Measurements from ENCODE around the gene HTR1D. TPM values are rescaled to one million over a fixed set of nuclear protein-coding genes. Genes with fewer than 3 reads are reported as not detected.

Gene HTR1D
- total RNA-seq, 1 experiment from 2014 or later: 3.5 TPM

DNA sequence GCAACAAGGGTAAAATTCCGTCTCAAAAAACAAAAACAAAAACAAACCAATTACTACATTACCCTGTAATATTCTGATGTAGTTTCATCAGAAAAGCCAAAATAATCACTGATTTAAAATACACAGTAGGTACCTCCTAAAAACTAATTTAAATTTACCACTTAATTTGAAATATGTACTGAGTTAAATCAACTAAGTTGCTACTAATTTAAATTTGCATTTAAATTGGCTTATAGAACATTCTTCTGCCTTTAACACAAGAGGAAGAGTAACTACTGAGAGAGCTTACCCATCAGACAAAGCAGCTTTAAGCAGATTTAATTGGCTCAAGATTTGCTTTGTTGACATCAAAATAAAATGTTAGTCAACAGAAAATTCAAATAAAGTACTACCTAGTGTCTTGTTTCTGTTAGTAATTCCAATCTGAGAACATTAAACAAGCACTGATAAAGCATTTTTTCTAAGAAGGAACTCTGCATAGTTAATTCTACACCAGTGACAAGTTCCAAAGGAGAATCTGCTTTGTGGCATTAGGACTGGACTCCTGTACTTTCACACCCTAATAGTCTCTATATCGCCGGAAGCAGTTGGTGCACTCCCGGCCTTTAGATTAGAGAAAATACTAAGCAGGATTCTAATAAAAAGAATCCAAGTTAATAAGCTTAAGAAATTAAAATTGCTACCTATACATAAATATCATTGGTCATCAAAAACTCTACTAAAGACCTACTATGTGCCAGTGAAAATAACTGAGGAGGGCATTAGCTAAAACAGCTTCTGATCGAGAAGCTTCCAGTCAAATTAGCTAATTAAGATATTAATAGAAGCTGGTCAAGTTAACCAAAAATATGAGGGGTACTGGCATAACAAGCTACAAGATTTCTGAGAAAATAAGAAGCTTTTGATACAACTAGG is 57.1 kb downstream of the HTR1D start:
- intact Hi-C loops (cut with micrococcal nuclease): no loop called here
- H3K9me2 ChIP-seq (ENCODE audit: insufficient read depth): no peaks in the 10 kb centered on the region
- H3K36me3 ChIP-seq (ENCODE audit: control insufficient read depth in 1 of 2, insufficient read depth in 2 of 2, low read length in 2 of 2): no peaks in the 10 kb centered on the region
- no TSS peak for BruUV-seq (replicated peaks)
- DNase-seq (ENCODE audit: low read depth, low spot score) (no peak), ATAC-seq (no peak)
- no peaks in the 10 kb centered on the region for H4K20me1 ChIP-seq (ENCODE audit: insufficient read depth)
- ChIA-PET POLR2A (interaction anchor here (1.0 to 1.4 kb wide), 2 partner anchors 8 to 10 kb away, joined by 3 to 5 read pairs; partner anchors contain the start of gene LUZP1), RAD21 (ENCODE audit: low non-redundant PET in 1 of 2, low total read pairs in 2 of 2, uncharacterized antibody in 2 of 2, unreplicated experiment in 2 of 2) (no interaction called here), CTCF (interaction anchor here (0.6 to 1.0 kb wide), 2 partner anchors 13 to 24 kb away, joined by 3 read pairs; no protein-coding TSS in a partner anchor)
- no peak overlapping the region for H2AFZ ChIP-seq (ENCODE audit: low read depth, low read length, poor library complexity, severe bottlenecking)
- no peak overlapping the region for H3K9ac ChIP-seq (ENCODE audit: low read length)
- TF ChIP-seq JUND (IDR thresholded peaks at IDR 0.05) (no peak), RAD21 (IDR thresholded peaks at IDR 0.05; ENCODE audit: low read depth) (no peak), ZNF274 (IDR thresholded peaks at IDR 0.05; ENCODE audit: low read depth, low read length) (no peak)
- TF ChIP-seq, protein P1, sequence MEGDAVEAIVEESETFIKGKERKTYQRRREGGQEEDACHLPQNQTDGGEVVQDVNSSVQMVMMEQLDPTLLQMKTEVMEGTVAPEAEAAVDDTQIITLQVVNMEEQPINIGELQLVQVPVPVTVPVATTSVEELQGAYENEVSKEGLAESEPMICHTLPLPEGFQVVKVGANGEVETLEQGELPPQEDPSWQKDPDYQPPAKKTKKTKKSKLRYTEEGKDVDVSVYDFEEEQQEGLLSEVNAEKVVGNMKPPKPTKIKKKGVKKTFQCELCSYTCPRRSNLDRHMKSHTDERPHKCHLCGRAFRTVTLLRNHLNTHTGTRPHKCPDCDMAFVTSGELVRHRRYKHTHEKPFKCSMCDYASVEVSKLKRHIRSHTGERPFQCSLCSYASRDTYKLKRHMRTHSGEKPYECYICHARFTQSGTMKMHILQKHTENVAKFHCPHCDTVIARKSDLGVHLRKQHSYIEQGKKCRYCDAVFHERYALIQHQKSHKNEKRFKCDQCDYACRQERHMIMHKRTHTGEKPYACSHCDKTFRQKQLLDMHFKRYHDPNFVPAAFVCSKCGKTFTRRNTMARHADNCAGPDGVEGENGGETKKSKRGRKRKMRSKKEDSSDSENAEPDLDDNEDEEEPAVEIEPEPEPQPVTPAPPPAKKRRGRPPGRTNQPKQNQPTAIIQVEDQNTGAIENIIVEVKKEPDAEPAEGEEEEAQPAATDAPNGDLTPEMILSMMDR (IDR thresholded peaks at IDR 0.05 in 2 of 3, conservative IDR thresholded peaks at IDR 0.05 in 1 of 3; ENCODE audit: borderline replicate concordance in 1 of 3, insufficient read depth in 1 of 3, low read depth in 2 of 3, low read length in 2 of 3): no peak
- TF ChIP-seq, protein P2, sequence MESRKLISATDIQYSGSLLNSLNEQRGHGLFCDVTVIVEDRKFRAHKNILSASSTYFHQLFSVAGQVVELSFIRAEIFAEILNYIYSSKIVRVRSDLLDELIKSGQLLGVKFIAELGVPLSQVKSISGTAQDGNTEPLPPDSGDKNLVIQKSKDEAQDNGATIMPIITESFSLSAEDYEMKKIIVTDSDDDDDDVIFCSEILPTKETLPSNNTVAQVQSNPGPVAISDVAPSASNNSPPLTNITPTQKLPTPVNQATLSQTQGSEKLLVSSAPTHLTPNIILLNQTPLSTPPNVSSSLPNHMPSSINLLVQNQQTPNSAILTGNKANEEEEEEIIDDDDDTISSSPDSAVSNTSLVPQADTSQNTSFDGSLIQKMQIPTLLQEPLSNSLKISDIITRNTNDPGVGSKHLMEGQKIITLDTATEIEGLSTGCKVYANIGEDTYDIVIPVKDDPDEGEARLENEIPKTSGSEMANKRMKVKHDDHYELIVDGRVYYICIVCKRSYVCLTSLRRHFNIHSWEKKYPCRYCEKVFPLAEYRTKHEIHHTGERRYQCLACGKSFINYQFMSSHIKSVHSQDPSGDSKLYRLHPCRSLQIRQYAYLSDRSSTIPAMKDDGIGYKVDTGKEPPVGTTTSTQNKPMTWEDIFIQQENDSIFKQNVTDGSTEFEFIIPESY (IDR thresholded peaks at IDR 0.05; ENCODE audit: extremely low read depth, insufficient replicate concordance, low read length): no peak
- no peak overlapping the region for H3K27ac ChIP-seq (ENCODE audit: low read depth, low read length)
- H3K79me2 ChIP-seq (ENCODE audit: insufficient read depth, low read length): peaks cover 94% of the 10 kb centered on the region
- no peaks in the 10 kb centered on the region for H3K9me3 ChIP-seq (ENCODE audit: control insufficient read depth in 1 of 2, insufficient read depth in 1 of 2, low read depth in 1 of 2, low read length in 2 of 2)
- peaks cover 0 to 6% of the 10 kb centered on the region in 2 experiments; a peak in 1 of 4 replicates for H3K4me1 ChIP-seq (ENCODE audit: control insufficient read depth in 1 of 2, insufficient read depth in 2 of 2, low read length in 2 of 2)
- H3K4me2 ChIP-seq (ENCODE audit: low read length): no peak overlapping the region
- H3K27me3 ChIP-seq (ENCODE audit: insufficient read depth, low read length): no peaks in the 10 kb centered on the region
- no peak overlapping the region for H3K4me3 ChIP-seq (replicated peaks in 1 of 2; ENCODE audit: low read depth in 1 of 2, low read length in 2 of 2)
